KG1 (cell line): ENCODE measurements around the gene CCDC88B.
"Not testable (repeated sequence)": the region's sequence is repeated elsewhere in the genome, so short reads cannot be mapped to it uniquely, and the experiment has no call there.

Experiments used
- DNase-seq: peaks from one replicate; lab custom pipeline; 2025; lab: John Stamatoyannopoulos, UW

CCDC88B gene

DNA sequence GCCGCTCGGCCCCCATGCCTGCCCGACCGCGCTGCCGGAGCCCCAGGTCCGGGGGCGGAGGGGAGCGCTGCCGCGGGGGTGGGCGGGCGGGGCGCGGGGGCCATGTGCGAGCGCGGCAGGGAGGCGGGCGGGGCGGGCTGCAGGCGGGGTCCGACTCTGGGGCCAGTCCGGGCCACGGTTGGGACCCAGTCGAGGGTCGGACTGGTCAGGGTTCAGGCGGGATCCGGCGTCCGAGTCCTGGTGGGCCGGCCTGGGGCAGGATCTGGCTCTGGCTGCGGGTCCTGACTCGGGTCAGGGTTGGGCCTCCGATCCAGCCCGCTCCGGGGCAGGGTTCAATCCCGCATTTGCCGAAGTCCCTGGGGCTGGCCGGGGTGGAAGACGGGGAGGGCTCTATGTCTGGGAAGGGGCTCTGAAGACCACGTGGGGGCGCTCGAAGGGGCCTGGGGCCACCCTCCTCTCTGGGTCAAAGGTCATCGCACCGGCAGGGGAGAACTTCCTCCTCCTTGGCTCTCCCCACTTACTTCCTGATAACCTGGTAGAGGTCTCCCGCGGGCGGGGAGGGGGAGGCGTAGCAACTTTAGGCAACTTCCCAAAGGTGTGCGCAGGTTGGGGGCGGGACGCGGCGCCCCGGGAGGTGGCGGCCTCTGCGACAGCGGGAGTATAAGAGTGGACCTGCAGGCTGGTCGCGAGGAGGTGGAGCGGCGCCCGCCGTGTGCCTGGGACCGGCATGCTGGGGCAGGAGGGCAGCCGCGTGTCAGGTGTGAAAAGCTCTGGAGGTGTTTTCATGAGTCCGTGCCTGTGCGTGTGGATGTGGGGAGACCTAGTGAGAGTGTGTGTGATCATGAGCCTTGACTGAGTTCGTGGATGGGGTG is 34.1 kb upstream of the CCDC88B start:
- DNase-seq, result peak; percentile 74

DNA sequence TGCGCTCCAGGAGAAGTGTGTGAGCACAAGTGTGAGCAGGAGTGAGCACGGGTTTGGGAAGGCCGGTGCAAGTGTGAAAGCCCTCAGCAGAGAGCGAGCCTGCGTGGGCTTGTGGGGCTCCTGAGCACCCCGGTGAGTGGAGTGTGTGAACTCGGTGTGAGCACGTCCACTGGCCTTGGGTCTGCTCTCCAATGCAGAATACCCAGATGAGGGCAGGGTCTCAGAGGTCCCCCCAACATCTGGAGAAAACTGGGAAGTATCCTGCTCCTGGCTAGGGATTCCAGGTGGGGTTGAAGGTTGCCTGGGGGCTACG is 33.5 kb upstream of the CCDC88B start:
- no peak for DNase-seq

DNA sequence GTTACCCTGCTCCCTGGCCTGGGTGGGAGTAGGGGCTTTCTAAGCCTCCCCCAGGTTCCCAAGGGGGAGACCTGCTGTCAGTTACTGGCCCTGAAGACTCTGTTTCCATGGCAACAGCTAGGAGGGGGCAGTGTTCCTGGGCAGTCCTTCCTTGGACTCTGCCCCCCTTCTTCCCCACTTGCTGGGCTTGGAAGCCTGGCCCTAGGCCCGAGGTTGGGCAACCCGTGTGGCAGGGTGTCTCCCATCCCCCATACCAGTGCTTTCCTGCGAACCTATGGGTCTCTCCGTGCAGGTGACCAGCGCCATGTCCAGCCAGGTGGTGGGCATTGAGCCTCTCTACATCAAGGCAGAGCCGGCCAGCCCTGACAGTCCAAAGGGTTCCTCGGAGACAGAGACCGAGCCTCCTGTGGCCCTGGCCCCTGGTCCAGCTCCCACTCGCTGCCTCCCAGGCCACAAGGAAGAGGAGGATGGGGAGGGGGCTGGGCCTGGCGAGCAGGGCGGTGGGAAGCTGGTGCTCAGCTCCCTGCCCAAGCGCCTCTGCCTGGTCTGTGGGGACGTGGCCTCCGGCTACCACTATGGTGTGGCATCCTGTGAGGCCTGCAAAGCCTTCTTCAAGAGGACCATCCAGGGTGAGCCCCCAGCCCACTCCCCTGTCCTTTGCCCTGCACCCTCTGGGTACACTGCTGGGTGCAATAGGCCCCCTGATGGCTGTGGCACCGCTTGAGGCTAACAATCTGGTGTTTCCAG is 33.0 kb upstream of the CCDC88B start:
- no peak for DNase-seq

DNA sequence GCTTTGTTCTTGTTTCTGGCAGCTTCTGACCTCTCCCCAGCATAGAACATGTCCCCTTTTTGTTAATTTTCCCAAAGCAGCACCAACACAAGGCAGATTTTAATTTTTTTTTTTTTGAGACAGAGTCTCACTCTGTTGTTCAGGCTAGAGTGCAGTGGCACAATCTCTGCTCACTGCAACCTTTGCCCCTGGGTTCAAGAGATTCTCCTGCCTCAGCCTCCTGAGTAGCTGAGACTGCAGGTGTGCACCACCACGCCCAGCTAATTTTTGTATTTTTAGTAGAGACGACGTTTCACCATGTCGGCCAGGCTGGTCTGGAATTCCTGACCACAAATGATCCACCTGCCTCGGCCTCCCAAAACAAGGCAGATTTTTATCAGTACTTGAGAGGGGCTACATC is 32.2 kb upstream of the CCDC88B start:
- not testable (repeated sequence) for DNase-seq

DNA sequence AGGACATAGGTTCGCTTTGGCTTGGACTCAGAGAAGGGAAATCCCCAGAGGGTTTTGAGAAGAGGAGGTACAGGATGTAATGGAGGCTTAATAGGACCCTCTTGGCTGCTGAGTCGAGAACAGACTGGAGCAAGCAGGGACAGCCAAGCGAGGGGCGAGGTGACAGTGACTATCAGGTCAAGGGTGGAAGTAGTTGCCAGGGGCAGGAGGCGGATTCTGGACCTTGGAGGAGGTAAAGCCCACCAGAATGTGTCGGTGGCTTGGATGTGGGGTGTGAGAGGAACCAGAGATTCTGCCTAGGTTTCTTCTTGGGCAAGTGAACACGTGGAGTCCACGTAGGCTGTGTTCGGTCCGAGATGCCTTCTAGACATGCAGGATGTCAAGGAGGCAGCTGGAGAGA is 27.1 kb upstream of the CCDC88B start:
- no peak for DNase-seq

DNA sequence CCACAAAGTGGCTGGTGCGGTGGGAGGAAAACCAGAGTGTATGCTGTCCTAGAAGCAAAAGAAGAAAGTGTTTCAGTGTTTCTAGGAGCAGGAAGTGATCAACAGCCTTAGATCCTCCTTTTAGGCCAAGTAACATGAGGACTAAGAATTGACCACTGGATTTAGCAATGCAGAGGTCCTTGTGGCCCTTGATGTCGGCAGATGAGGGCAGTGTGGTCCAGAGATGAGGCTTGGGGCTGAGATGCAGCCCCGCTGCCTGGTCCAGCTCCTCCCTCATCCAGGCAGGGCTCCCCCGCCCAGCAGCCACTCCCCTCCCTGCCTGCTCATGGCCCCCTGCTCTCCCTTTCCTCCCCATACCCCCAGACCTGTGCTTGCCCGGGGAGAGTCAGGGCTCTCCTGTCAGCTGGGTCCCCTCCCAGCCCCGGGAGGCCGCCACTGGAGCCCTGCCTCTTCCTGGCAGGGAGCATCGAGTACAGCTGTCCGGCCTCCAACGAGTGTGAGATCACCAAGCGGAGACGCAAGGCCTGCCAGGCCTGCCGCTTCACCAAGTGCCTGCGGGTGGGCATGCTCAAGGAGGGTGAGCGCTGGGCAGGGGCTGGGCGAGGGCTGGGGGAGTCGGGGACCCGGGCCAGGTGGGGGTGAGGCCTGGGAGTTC is 26.4 kb upstream of the CCDC88B start:
- no peak for DNase-seq

DNA sequence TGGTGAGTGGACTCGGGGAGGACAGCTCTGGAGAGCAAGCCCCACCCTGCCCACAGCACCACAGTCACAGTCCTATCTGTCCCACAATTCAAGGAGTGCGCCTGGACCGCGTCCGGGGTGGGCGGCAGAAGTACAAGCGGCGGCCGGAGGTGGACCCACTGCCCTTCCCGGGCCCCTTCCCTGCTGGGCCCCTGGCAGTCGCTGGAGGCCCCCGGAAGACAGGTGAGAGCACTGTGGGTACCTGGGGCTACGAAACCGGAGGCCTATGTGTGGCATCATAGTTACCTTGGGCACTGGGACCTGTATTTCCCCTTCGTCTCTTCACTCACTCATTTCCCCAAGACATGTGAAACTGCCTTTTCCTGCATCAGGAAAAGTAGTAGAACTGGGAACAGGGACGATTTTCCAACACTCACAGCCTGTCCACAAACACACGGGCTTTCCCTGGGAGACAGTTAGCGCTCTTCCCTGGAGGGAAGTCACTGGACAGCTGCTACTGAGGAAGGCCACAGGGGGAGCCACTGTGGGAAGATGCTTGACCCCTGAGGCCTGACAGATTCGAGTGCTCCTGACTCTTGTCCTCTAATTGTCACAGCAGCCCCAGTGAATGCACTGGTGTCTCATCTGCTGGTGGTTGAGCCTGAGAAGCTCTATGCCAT is 25.7 kb upstream of the CCDC88B start:
- DNase-seq, result no peak

DNA sequence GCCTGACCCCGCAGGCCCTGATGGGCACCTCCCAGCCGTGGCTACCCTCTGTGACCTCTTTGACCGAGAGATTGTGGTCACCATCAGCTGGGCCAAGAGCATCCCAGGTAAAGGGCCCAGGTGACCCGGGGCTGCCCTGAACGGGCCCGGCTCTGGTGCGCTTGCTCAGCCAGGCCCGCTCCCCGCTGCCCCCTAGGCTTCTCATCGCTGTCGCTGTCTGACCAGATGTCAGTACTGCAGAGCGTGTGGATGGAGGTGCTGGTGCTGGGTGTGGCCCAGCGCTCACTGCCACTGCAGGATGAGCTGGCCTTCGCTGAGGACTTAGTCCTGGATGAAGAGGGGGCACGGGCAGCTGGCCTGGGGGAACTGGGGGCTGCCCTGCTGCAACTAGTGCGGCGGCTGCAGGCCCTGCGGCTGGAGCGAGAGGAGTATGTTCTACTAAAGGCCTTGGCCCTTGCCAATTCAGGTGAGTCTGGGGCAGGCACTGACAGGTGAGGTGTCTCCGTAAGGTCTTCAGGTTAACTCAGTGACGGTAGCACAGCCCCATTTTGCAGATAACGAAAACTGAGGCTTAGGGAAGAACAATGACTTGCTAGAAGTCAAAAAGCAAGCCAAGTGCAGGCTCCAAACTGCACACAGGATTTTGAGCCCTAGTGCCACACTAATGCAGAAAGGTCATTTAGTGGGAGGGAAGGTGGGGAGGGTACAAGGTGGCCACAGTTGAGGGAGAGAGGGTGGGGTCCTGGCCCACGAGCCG is 25.0 kb upstream of the CCDC88B start:
- no peak for DNase-seq

DNA sequence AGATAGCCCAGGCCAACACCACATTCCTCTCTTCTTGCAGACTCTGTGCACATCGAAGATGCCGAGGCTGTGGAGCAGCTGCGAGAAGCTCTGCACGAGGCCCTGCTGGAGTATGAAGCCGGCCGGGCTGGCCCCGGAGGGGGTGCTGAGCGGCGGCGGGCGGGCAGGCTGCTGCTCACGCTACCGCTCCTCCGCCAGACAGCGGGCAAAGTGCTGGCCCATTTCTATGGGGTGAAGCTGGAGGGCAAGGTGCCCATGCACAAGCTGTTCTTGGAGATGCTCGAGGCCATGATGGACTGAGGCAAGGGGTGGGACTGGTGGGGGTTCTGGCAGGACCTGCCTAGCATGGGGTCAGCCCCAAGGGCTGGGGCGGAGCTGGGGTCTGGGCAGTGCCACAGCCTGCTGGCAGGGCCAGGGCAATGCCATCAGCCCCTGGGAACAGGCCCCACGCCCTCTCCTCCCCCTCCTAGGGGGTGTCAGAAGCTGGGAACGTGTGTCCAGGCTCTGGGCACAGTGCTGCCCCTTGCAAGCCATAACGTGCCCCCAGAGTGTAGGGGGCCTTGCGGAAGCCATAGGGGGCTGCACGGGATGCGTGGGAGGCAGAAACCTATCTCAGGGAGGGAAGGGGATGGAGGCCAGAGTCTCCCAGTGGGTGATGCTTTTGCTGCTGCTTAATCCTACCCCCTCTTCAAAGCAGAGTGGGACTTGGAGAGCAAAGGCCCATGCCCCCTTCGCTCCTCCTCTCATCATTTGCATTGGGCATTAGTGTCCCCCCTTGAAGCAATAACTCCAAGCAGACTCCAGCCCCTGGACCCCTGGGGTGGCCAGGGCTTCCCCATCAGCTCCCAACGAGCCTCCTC is 24.1 kb upstream of the CCDC88B start:
- DNase-seq, result not testable (repeated sequence)

DNA sequence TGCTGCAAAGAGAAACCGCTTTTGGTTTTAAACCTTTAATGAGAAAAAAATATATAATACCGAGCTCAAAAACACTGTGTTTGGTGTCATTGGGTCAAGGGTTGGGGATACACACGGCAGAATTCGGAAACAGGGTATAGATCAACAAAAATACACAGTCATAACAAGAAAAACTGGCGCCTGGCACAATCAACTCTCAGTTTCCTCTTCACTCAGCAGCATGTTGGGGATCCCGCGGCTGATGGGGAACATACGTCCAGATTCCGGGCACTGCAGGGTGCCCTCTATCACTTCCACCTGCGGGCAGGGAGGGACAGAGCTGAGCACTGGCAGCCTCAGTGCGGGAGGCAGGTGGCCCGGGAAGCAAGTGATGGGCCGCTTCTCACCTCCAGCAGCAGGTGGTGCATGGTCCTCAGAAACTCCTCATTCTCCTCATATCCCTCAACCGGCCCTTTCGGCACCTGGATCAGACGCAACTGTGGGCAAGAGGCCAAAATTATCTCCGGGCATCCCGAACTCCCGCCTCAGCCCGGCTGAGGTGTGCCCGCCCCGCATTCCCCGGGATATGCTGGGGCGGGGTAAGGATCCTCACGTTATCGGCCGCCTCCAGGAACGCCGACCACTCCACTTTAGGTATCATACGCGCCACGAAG is 23.2 kb upstream of the CCDC88B start:
- DNase-seq, result no peak

DNA sequence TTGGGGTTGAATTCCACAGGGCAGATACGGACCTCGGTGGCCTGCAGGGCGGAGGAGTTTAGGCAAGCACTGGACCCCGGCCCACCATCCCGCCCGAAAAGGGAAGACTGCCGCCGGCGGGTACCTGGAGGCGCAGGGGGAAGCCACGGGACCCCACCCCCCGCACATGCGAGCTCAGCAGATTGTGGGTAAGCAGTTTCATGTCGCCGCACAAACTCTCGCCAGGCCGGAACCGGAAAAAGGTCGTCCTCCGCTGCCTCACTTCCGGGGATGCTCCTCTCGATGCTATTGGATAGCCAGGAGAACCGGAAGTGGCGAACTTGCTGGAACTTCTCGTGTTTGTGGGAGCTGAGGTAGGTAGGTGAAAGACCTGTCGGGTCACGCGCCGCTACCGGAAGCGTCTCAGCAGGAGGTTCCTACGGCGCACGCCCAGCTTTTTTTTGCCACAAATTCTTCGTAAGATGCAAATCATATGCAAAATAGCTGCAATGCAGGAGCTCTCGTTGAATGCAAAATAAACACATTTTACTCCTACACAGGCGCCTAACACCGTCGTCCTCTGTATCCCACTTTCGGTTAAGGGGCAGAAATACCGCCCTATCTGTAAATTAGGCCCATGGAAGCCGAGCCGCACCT is 22.6 kb upstream of the CCDC88B start, which contains the start of gene TRMT112:
Gene TRMT112 (minus strand): TSS at position 235 of the 636 bp plus-strand sequence. CDS start 33 bp downstream, at position 202.
- peak; percentile 96 for DNase-seq

DNA sequence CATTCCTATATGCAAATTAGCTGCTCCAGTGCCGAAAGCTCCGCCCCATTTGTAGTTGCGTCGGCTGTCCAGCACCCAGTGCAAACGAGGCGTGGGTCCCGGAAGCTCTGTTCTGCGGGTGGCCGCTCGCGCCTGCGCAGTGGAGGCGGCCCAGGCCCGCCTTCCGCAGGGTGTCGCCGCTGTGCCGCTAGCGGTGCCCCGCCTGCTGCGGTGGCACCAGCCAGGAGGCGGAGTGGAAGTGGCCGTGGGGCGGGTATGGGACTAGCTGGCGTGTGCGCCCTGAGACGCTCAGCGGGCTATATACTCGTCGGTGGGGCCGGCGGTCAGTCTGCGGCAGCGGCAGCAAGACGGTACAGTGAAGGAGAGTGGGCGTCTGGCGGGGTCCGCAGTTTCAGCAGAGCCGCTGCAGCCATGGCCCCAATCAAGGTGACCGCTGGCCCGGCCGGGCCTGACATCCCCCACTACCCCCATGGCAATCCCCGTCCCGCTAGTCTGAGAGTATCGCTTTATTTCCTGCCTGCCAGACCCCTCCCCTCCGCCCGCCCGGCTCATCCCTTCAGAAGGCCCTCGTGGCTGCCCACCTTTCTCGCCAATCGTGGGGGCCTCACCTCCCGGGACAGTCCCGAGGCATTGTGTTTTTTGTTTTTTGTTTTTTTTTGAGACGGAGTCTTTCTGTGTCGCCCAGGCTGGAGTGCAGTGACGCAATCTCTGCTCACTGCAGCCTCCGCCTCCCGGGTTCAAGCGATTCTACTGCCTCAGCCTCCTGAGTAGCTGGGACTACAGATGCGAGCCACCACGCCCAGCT is 21.8 kb upstream of the CCDC88B start, which contains the start of gene PRDX5:
Gene PRDX5 (plus strand): TSS at position 161 of the 805 bp plus-strand sequence. CDS start 95 bp downstream, at position 256.
- peak; percentile 97 for DNase-seq

DNA sequence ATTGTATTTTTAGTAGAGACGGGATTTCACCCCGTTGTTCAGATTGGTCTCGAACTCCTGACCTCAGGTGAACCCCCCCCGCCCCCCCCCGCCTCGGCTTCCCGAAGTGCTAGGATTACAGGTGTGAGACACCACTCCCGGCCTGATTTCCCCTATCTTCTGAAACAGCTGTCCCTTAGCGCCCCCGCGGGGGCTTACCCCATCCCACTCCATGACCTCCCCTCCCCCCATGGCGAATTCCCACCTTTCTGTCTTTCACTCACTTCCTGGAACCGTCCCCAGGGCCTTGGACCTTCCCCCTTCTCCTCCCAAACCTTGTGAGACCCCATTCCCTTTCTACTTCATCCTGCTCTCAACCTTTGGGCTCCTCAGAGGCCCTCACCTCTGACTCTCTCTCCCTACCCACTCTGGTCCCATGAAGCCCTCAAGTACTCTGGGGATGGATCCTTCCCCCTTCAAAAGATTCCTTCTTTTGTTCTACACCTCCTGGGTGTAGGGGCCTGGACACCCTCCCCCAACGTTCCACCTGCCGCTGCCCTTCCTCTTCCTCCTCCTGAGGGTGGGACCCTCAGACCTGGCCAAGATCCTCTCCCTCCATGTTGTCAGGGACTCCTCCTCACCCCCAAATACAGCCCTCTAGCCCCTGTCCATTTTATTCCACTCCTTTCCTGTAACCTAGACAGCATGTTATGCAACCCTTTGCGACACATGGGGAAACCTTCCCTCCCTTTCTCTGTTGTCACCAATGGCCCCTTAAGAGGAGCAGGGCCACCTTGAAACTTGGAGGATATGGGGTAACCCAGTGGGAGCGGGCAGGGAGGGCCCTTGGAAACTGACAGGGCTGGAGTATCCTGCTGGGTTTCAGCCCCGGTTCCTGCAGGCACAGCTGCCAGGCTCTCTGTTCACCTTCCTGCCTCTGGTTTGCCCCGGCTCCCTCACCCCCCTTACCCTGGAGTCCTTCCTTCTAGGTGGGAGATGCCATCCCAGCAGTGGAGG is 20.9 kb upstream of the CCDC88B start:
- DNase-seq, result no peak

DNA sequence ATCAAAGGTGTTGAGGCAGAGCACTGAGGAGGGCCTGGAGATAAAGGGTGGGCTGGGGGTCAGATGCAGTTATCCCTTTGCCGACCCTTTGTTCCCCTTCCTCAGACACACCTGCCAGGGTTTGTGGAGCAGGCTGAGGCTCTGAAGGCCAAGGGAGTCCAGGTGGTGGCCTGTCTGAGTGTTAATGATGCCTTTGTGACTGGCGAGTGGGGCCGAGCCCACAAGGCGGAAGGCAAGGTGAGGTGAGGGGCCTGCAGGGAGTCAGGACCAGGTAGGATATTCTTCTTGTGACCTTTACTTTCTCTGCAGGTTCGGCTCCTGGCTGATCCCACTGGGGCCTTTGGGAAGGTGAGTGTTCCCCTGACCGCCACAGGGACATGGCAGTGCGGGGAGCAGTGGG is 19.4 kb upstream of the CCDC88B start:
- DNase-seq, result no peak

DNA sequence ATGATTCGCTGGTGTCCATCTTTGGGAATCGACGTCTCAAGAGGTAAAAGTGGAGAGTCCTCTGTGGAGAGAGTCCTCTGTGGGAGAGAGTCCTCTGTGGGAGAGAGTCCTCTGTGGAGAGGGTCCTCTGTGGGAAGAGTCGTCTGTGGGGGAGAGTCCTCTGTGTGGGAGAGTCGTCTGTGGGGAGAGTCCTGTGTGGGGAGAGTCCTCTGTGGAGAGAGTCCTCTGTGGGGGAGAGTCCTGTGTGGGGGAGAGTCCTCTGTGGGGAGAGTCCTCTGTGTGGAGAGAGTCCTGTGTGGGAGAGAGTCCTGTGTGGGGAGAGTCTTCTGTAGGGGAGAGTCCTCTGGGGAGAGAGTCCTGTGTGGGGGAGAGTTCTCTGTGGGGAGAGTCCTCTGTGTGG is 19.0 kb upstream of the CCDC88B start:
- no peak for DNase-seq

DNA sequence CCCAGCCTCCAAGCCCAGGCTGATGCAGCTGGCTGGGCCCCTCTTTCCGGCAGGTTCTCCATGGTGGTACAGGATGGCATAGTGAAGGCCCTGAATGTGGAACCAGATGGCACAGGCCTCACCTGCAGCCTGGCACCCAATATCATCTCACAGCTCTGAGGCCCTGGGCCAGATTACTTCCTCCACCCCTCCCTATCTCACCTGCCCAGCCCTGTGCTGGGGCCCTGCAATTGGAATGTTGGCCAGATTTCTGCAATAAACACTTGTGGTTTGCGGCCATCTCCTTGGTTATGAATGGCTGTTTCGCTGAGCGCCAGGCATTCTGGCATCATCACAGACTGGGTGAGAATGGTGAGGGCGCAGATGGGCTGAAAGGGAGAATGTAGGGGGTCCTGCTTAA is 18.5 kb upstream of the CCDC88B start:
- DNase-seq, result no peak

DNA sequence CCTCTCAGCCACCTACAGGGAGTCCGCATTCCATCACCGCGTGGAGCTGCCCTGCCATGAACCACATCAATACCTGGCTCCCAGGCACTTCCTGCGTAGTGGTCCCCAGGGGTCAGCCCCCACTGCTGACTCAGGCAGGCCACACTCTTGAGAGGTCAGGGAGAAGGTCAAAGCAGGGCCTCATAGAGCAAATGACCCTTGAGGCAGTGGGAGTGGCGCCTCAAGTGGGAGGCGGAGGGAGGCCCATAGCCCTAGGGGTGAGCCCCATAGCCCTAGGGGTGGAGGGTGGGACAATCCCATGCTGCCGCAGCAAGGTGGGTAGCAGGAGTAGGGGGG is 17.1 kb upstream of the CCDC88B start:
- DNase-seq, result no peak
